NCI-H2196 (cell line): ENCODE measurements around the gene TRDN.
"Not testable (repeated sequence)": the region's sequence is repeated elsewhere in the genome, so short reads cannot be mapped to it uniquely, and the experiment has no call there.

Experiments used
- DNase-seq: peaks from one replicate; lab custom pipeline; 2025; ENCODE audit not compliant: unreplicated experiment; lab: John Stamatoyannopoulos, UW

TRDN gene

GRCh38 chr6:123515715-123516114 is 121.0 kb downstream of the TRDN start:
- no peak for DNase-seq

DNA sequence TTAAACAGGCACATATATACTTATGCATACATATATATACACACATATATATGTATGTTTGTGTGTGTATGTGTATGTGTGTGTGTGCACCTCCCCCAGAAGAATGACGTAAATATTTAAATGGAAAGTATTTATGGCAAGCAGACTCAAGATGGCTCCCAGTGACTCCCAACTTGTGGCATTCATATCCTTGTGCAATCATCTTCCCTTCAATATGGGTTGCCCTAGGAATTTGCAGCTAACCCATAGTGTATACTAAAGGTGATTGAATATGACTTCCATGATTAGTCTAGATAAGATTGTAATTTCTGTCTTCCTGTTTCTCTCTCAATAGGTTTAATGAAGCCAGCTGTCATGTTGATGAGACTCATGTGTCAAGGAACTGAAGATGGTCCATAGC is 127.6 kb downstream of the TRDN start:
- no peak for DNase-seq

- DNase-seq = no peak
Measured at GRCh38 chr6:123508290-123508689, 128.5 kb downstream of the TRDN start.

DNA sequence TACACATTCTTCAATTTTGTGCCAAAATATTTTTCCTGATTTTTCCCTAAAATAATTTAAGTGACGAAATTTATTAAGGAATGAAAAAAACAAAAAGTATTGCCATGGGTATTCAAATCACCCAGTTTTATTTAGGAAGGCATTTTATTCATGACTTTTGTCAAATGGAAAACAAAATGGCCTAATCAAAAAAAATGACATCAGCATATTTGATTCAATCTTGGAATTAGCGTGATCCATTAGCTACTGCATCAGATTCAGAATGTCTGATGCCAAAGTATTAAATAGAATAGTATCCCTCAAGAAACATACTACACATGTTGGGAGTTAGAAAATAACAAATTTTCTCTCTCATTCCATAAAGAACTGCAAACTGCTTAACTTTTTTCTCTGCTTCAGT is 129.2 kb downstream of the TRDN start:
- no peak for DNase-seq

DNA sequence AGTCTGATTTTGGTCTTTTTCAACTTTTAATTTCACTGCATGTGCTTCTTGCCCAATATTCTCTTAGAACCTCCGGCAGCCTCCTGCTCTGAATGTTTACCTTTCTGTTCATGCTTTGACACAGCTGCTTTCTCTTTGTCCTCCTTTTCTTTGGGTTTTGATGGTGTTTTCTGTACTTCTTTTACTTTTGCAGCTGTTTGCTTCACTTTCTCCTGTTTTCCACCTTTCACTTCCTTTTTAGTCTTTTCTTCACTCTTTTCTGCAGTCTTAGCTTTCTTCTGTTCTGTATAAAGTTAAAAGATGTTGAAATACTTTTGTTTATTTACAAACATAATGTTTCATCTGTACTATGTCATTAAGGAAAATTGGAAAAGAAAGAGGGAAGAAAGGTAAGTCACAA is 133.1 kb downstream of the TRDN start:
- DNase-seq = no peak

DNA sequence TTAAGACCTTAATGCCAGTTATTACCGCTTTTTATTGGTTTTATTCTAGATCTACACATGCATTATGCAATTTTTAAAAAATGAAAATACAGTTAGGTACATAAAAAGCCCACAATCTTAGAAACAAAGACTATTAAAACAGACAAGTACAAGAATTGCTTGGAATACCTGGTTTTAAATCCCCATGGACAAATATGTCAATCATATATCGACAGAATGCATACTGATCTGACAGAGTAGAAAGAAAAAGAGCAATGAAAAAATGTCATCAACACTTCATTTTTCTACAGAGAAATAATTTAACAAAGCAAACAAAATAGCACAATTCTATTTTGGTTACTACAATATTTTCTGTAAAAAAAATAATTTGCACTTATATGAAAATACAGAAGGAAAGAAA is 139.7 kb downstream of the TRDN start:
- no peak for DNase-seq

- DNase-seq = no peak
Measured at GRCh38 chr6:123489589-123489988, 147.2 kb downstream of the TRDN start.

DNA sequence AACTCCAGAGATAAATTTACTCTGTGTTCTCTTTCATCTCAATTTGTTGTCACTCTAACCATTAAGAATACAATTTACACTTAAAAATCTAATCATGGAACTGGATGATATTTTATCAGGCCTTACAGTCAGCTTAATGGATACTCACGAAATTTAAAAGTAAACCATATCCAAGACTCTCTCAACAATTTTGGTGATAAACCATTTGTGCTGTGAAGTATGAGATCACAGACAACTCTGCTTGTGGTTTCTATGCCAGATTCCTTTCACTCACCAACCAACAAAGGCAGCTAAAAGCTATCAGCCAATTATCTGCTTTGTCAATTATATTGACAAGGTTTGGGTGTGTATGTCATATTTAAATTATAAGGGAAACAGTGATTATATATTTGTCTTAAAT is 155.8 kb downstream of the TRDN start:
- DNase-seq = no peak

GRCh38 chr6:123472025-123472702 is 164.6 kb downstream of the TRDN start:
- not testable (repeated sequence) for DNase-seq

DNA sequence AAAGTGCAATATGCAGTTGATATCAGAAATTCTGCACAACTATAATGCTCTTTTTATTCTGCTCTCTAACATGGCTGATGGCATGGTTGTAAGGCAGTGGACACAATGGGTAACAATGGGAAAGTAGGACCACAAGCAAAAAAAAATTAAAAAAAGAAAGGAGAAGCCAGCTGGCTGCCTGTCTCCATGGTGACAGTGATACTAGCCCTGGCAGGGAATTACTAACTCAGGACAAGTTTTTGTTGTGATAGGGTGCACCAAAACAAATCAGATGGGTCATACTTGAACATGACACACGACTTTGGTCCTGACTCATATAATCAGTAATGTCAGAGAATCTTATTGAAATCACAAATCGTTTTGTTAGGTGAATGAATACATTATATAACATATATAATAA is 169.4 kb downstream of the TRDN start:
- no peak for DNase-seq

- DNase-seq = no peak
Measured at GRCh38 chr6:123462152-123462551, 174.6 kb downstream of the TRDN start.

- no peak for DNase-seq
Measured at GRCh38 chr6:123458218-123458617, 178.5 kb downstream of the TRDN start.

DNA sequence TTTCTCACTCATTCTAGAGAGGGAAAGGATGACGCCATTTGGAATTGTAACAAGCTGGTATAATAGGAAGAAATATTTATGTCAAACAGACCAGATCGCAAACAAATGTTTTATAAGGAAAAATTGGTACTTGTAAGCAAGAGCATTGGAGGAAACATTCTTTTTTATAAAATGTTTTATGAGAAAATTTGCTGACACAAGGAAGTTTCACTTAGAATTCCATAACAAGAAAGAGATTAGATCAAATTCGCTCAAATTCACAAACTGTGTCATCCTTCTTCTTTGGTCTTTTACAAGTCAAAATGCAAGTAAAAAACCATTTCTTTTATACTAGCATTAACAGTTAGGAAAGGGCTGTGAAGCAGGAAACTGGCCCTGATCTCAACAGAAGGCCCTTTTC is 179.9 kb downstream of the TRDN start:
- no peak for DNase-seq

- no peak for DNase-seq
Measured at GRCh38 chr6:123454448-123454847, 182.3 kb downstream of the TRDN start.

DNA sequence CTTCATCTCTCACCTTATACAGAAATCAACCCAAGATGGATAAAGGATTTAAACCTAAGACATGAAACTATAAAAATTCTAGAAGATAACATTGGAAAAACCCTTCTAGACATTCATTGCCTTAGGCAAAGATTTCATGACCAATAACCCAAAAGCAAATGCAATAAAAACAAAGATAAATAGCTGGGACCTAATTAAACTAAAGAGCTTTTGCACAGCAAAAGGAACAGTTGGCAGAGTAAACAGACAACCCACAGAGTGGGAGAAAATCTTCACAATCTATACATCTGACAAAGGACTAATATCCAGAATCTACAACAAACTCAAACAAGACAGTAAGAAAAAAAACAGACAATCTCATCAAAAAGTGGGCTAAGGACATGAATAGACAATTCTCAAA is 183.7 kb downstream of the TRDN start:
- DNase-seq = not testable (repeated sequence)

GRCh38 chr6:123448306-123448884 is 188.4 kb downstream of the TRDN start:
- DNase-seq = no peak

DNA sequence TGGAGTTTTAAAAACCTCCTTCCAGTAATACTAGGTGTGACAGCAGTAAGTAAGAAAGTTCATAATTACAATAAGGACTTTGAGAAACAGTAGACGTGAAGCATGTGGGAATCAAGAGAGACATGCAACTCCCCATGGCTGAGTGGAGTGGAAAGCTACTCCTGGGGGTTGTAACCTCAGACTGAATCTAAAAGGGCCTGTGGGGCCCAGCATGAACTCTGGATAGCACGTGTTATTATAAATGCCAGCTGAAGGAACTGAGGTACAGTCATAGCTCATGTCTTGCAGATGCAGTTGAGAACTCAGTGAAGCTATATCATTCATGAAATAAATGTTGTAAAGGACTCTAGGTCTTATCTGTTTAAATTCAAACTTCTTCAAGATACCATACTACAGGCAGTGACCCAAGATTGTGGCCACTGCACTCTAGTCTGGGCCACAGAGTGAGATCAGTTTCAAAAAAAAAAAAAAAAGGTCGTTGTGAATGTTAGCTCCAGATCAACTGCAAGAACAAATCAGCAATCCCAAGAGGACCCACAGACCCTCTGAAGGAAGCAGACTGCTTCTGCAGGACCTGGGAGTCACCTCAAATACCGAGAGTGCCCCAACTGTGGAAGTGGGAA is 189.3 kb downstream of the TRDN start:
- DNase-seq = no peak

GRCh38 chr6:123439371-123439770 is 197.4 kb downstream of the TRDN start:
- no peak for DNase-seq

DNA sequence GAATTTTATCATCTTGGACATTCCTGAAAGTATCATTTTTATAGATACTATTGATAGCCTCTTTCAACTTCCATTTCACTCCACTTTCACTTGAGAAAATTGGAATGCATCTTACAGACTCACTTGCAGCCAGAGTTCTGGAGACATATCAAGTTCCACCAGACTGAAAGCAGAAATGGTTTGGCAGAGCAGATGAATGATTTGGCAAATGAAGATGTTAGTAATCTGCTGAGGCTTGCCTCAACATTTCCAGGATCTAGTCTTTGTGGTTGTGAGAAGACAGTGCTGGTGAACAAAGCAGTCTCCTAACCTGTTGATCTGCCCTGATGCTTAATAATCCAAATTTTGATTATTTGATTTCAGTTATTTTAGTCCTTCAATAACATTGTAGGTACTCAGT is 202.6 kb downstream of the TRDN start:
- DNase-seq = peak; percentile 14

DNA sequence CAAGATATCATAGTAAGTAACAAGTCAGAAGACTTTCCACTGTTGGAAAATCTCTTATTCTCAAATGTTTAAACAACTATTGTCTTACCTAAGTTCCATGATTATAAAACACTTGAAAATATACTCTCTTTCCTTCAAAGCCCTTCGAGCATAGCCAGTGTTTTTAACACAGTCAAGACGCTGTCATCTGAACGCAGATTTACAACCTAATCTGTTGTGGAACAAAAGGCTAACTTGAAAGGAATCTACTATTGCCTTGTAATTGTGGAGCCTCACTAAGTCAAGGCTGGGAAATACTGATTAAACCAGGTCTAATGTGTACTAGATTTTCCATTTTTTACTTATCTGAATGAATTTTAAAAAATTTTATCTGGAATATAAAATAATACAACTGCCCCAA is 205.8 kb downstream of the TRDN start:
- no peak for DNase-seq

DNA sequence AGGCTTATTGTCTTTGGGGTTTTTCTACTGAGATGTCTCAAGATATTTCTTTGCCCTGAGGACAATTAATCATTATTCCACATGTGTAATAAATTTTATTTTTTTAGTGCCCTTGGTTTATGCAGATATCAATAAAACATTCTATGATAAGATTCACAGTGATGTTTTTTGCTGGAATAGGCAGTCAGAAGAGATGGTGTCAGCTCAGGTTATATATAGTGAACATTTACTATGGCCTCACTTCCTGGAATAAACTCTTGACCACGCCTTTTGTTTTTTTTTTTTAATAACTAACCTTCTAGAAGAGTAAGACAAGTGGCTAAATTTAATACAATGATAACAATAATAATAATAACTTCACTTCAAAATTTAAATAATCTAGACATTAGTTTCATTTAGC is 209.7 kb downstream of the TRDN start:
- no peak for DNase-seq

- DNase-seq = no peak
Measured at GRCh38 chr6:123423130-123423529, 213.6 kb downstream of the TRDN start.

DNA sequence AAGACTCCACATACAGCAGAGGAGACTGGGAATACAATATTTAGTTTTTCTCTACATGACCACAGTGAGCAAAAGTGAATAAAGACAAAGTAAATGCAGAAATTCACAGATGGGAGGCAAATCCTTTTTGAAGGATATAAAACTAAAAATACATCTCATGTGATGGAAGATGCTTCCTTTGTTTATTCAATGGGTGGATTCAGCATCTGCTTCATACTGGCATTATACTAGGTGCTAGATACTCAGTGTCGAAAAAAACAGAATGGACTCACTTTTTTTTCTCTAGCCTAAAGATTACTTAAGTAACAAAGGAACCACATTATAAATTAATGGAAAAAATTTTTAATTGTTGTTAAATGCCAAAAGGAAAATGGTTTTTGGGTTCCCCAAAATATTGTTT is 216.2 kb downstream of the TRDN start:
- DNase-seq = no peak
